Duodenal mucosa (tissue), 2 donors: ENCODE results near the gene KRTAP6-3.

Experiments
- H3K27ac ChIP-seq: one replicate; pipeline ENCODE4 v1.7.0; 2013; ENCODE audit warnings: low read depth, low read length
- H3K27me3 ChIP-seq, 2 donors: one replicate each; pipeline ENCODE4 v1.7.0; 2013; ENCODE audit warnings: low read length in 2 of 2, control low read depth in 1 of 2; ENCODE audit not compliant: insufficient read depth in 2 of 2, control insufficient read depth in 1 of 2
- H3K36me3 ChIP-seq, 2 donors: one replicate each; pipeline ENCODE4 v1.7.0; 2013; ENCODE audit warnings: low read length in 2 of 2, control low read depth in 1 of 2; ENCODE audit not compliant: insufficient read depth in 2 of 2, control insufficient read depth in 1 of 2
- H3K4me1 ChIP-seq, 2 donors: one replicate each; pipeline ENCODE4 v1.7.0; 2013; ENCODE audit warnings: low read length in 2 of 2, control low read depth in 1 of 2; ENCODE audit not compliant: insufficient read depth in 2 of 2, control insufficient read depth in 1 of 2
- H3K4me3 ChIP-seq, 2 donors: one replicate each; pipeline ENCODE4 v1.7.0; 2013; ENCODE audit warnings: low read length in 2 of 2, low read depth in 1 of 2
- H3K9ac ChIP-seq, 2 donors: one replicate each; pipeline ENCODE4 v1.7.0; 2013; ENCODE audit warnings: low read length in 2 of 2, low read depth in 1 of 2
- H3K9me3 ChIP-seq, 2 donors: one replicate each; pipeline ENCODE4 v1.7.0; 2013; ENCODE audit warnings: low read length in 2 of 2, control low read depth in 1 of 2; ENCODE audit not compliant: control insufficient read depth in 1 of 2

KRTAP6-3 gene

GRCh38 chr21:30592140-30592539, at the start of gene KRTAP6-3:
Gene KRTAP6-3, plus strand, starts transcription at chr21:30592440. Its CDS starts 6 bp downstream, at chr21:30592446.
- Histone ChIP-seq H3K9me3 (peaks cover 4 to 11% of the 10 kb centered on the region in 2 donors), H3K27ac (no peak within 1 kb of the TSS), H3K36me3 (no peaks in the 10 kb centered on the region), H3K27me3 (no peaks in the 10 kb centered on the region), H3K9ac (no peak within 1 kb of the TSS), H3K4me3 (no peak within 1 kb of the TSS), H3K4me1 (no peaks in the 10 kb centered on the region)

GRCh38 chr21:30552782-30553181, 39.5 kb upstream of the KRTAP6-3 start:
- Histone ChIP-seq H3K9me3 (peaks cover 0 to 28% of the 10 kb centered on the region in 2 donors), H3K9ac (no peak overlapping the region), H3K27ac (no peak overlapping the region), H3K27me3 (no peaks in the 10 kb centered on the region), H3K4me1 (no peaks in the 10 kb centered on the region), H3K36me3 (no peaks in the 10 kb centered on the region), H3K4me3 (no peak overlapping the region)

- Histone ChIP-seq H3K27ac (no peak overlapping the region), H3K27me3 (no peaks in the 10 kb centered on the region), H3K9ac (no peak overlapping the region), H3K9me3 (peaks cover 0 to 15% of the 10 kb centered on the region in 2 donors), H3K4me3 (no peak overlapping the region), H3K4me1 (no peaks in the 10 kb centered on the region), H3K36me3 (no peaks in the 10 kb centered on the region)
Observed at GRCh38 chr21:30555095-30555494, 37.1 kb upstream of the KRTAP6-3 start.

GRCh38 chr21:30561264-30561895, 30.9 kb upstream of the KRTAP6-3 start, which contains the start of gene KRTAP19-7:
Gene KRTAP19-7, minus strand, starts transcription at chr21:30561314. Its CDS starts 25 bp downstream, at chr21:30561289.
- H3K27ac ChIP-seq = no peak within 1 kb of the TSS
- no peaks in the 10 kb centered on the region for H3K9me3 ChIP-seq

GRCh38 chr21:30561957-30562356, 30.3 kb upstream of the KRTAP6-3 start:
- no peaks in the 10 kb centered on the region for H3K27me3 ChIP-seq
- no peaks in the 10 kb centered on the region for H3K4me1 ChIP-seq
- no peaks in the 10 kb centered on the region for H3K9me3 ChIP-seq
- no peak overlapping the region for H3K9ac ChIP-seq
- H3K4me3 ChIP-seq = no peak overlapping the region
- no peak overlapping the region for H3K27ac ChIP-seq
- H3K36me3 ChIP-seq = no peaks in the 10 kb centered on the region

More at GRCh38 chr21:30561264-30561895, 30.9 kb upstream of the KRTAP6-3 start, which contains the start of gene KRTAP19-7:
- no peaks in the 10 kb centered on the region for H3K36me3 ChIP-seq
- no peak within 1 kb of the TSS for H3K4me3 ChIP-seq
- H3K9ac ChIP-seq = no peak within 1 kb of the TSS
- H3K4me1 ChIP-seq = no peaks in the 10 kb centered on the region
- H3K27me3 ChIP-seq = no peaks in the 10 kb centered on the region

GRCh38 chr21:30563072-30563471, 29.2 kb upstream of the KRTAP6-3 start:
- Histone ChIP-seq H3K9me3 (no peaks in the 10 kb centered on the region), H3K4me1 (no peaks in the 10 kb centered on the region), H3K9ac (no peak overlapping the region), H3K27me3 (no peaks in the 10 kb centered on the region), H3K36me3 (no peaks in the 10 kb centered on the region), H3K27ac (no peak overlapping the region), H3K4me3 (no peak overlapping the region)

- H3K36me3 ChIP-seq = no peaks in the 10 kb centered on the region
- no peaks in the 10 kb centered on the region for H3K4me1 ChIP-seq
Observed at GRCh38 chr21:30563630-30564029, 28.6 kb upstream of the KRTAP6-3 start.

GRCh38 chr21:30567617-30568016, 24.6 kb upstream of the KRTAP6-3 start:
- peaks cover 0 to 2% of the 10 kb centered on the region in 2 donors for H3K9me3 ChIP-seq
- H3K27me3 ChIP-seq = no peaks in the 10 kb centered on the region
- no peak overlapping the region for H3K4me3 ChIP-seq
- no peak overlapping the region for H3K9ac ChIP-seq
- H3K27ac ChIP-seq = no peak overlapping the region
- H3K4me1 ChIP-seq = no peaks in the 10 kb centered on the region
- no peaks in the 10 kb centered on the region for H3K36me3 ChIP-seq

More at GRCh38 chr21:30563630-30564029, 28.6 kb upstream of the KRTAP6-3 start:
- Histone ChIP-seq H3K27me3 (no peaks in the 10 kb centered on the region), H3K9me3 (no peaks in the 10 kb centered on the region), H3K4me3 (no peak overlapping the region), H3K27ac (no peak overlapping the region), H3K9ac (no peak overlapping the region)

- Histone ChIP-seq H3K4me1 (no peaks in the 10 kb centered on the region), H3K9me3 (peaks cover 0 to 5% of the 10 kb centered on the region in 2 donors), H3K36me3 (no peaks in the 10 kb centered on the region), H3K27me3 (no peaks in the 10 kb centered on the region), H3K9ac (no peak overlapping the region), H3K4me3 (no peak overlapping the region), H3K27ac (no peak overlapping the region)
Observed at GRCh38 chr21:30577766-30578165, 14.5 kb upstream of the KRTAP6-3 start.

GRCh38 chr21:30579346-30579745, 12.9 kb upstream of the KRTAP6-3 start:
- Histone ChIP-seq H3K9me3 (peaks cover 0 to 6% of the 10 kb centered on the region in 2 donors), H3K4me3 (no peak overlapping the region), H3K36me3 (no peaks in the 10 kb centered on the region), H3K27ac (no peak overlapping the region), H3K9ac (no peak overlapping the region), H3K27me3 (no peaks in the 10 kb centered on the region), H3K4me1 (no peaks in the 10 kb centered on the region)
